ENCODE results near the gene PLD5. TPM values are rescaled to one million over a fixed set of nuclear protein-coding genes. Genes with fewer than 3 reads are reported as not detected.

PLD5 gene
- polyA plus RNA-seq, 1 of the 3 experiments (the other 2 are of a cell fraction), result 0.08 TPM

DNA sequence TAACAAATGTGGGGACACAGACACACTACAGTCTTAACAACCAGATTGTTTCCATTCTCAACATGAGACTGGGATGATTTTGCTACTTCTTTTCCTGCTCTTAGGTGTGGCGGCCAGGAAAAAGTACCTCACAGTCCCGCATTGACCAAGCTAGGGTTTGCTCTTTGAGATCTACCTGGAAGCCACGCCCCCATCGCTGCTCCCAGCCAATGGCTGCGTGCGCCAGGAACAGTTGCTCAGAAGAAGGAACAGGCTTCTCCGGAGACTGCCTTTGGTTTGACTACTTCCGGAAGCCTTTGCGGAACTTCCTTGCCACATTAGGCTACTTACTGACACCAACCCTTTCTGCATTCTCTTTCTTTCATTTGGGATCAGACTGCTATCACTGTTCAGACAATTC lies 44.2 kb upstream of the PLD5 start:
- H4K20me1 ChIP-seq (ENCODE audit: insufficient read depth), result no peaks in the 10 kb centered on the region
- ChIA-PET CTCF (no interaction called here), POLR2A (no interaction called here)
- TF ChIP-seq RFX5 (IDR thresholded peaks at IDR 0.05; ENCODE audit: low read length) (no peak), EZH2phosphoT487 (IDR thresholded peaks at IDR 0.05; ENCODE audit: borderline replicate concordance, low read depth) (no peak), TCF12 (IDR thresholded peaks at IDR 0.05) (no peak), YY1 (IDR thresholded peaks at IDR 0.05; ENCODE audit: low read depth) (no peak), NRF1 (IDR thresholded peaks at IDR 0.05; ENCODE audit: low read depth, low read length) (no peak), FOXM1 (IDR thresholded peaks at IDR 0.05; ENCODE audit: low read depth) (no peak), RXRA (IDR thresholded peaks at IDR 0.05; ENCODE audit: borderline replicate concordance, low read depth) (no peak), PBX3 (IDR thresholded peaks at IDR 0.05) (no peak), NFIC (IDR thresholded peaks at IDR 0.05; ENCODE audit: borderline replicate concordance) (no peak), ZBTB33 (IDR thresholded peaks at IDR 0.05; ENCODE audit: borderline replicate concordance, low read depth) (no peak), FOXJ3 (CRISPR knock-in tag; IDR thresholded peaks at IDR 0.05) (no peak), TEAD4 (IDR thresholded peaks at IDR 0.05; ENCODE audit: borderline replicate concordance, insufficient read depth) (no peak), JUND (IDR thresholded peaks at IDR 0.05) (no peak)
- TF ChIP-seq, protein P1, sequence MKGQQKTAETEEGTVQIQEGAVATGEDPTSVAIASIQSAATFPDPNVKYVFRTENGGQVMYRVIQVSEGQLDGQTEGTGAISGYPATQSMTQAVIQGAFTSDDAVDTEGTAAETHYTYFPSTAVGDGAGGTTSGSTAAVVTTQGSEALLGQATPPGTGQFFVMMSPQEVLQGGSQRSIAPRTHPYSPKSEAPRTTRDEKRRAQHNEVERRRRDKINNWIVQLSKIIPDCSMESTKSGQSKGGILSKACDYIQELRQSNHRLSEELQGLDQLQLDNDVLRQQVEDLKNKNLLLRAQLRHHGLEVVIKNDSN (IDR thresholded peaks at IDR 0.05; ENCODE audit: borderline replicate concordance, low read depth), result no peak
- no peak overlapping the region for H3K9ac ChIP-seq
- H3K27me3 ChIP-seq (ENCODE audit: insufficient read depth), result no peaks in the 10 kb centered on the region
- no peaks in the 10 kb centered on the region; the same call in 1 of the 2 replicates for H3K9me3 ChIP-seq
- WGBS (ENCODE audit: low lambda C conversion rate), result 65% methylated on average over 8 of the region's 9 CpGs
- H3K79me2 ChIP-seq (ENCODE audit: insufficient read depth), result no peaks in the 10 kb centered on the region
- no peak overlapping the region for H2AFZ ChIP-seq (ENCODE audit: low read depth)
- H3K27ac ChIP-seq (ENCODE audit: low read depth in 2 of 2, low read length in 1 of 2), result no peak overlapping the region
- no peak for DNase-seq
- H3K9me2 ChIP-seq, result no peaks in the 10 kb centered on the region
- H3K4me2 ChIP-seq, result no peak overlapping the region
- no peaks in the 10 kb centered on the region for H3F3A ChIP-seq (replicated peaks; ENCODE audit: insufficient read depth)
- H3K4me1 ChIP-seq (ENCODE audit: control insufficient read depth in 1 of 2, insufficient read depth in 2 of 2, low read depth in 1 of 2, low read length in 1 of 2), result no peaks in the 10 kb centered on the region
- H3K4me3 ChIP-seq (ENCODE audit: low read depth in 2 of 2, low read length in 1 of 2), result no peak overlapping the region
- H3K36me3 ChIP-seq (replicated peaks in 1 of 2; ENCODE audit: control insufficient read depth in 1 of 2, insufficient read depth in 2 of 2, low read length in 1 of 2), result no peaks in the 10 kb centered on the region

DNA sequence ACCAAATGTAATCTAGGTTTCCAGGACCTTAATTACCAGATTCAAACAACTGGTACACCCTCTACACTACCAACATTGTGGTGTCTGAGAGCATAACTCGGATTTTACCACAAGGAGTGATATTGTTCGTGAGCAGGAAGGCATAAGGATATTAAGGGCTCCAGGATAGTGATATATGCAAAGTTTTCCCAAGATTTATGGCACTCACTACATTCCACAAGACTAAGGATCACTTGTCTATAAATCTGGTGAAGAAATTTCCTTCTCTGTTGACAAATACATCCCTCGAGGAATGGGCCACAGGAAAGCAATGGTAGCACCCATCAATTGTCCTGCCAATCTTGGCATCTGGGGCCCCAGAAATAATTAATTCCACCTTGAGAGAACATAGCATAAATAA lies 43.1 kb upstream of the PLD5 start:
- Histone ChIP-seq H3K4me3 (ENCODE audit: low read depth in 2 of 2, low read length in 1 of 2) (no peak overlapping the region), H3K9me3 (no peaks in the 10 kb centered on the region; the same call in 1 of the 2 replicates), H3K27me3 (ENCODE audit: insufficient read depth) (no peaks in the 10 kb centered on the region), H2AFZ (ENCODE audit: low read depth) (no peak overlapping the region), H3K36me3 (replicated peaks in 1 of 2; ENCODE audit: control insufficient read depth in 1 of 2, insufficient read depth in 2 of 2, low read length in 1 of 2) (no peaks in the 10 kb centered on the region), H3K4me1 (ENCODE audit: control insufficient read depth in 1 of 2, insufficient read depth in 2 of 2, low read depth in 1 of 2, low read length in 1 of 2) (no peaks in the 10 kb centered on the region), H3K27ac (ENCODE audit: low read depth in 2 of 2, low read length in 1 of 2) (no peak overlapping the region), H3K79me2 (ENCODE audit: insufficient read depth) (no peaks in the 10 kb centered on the region), H3K9ac (no peak overlapping the region), H4K20me1 (ENCODE audit: insufficient read depth) (no peaks in the 10 kb centered on the region), H3F3A (replicated peaks; ENCODE audit: insufficient read depth) (no peaks in the 10 kb centered on the region), H3K9me2 (no peaks in the 10 kb centered on the region), H3K4me2 (no peak overlapping the region)
- 2% methylated on average over 3 of the region's 3 CpGs for WGBS (ENCODE audit: low lambda C conversion rate)
- DNase-seq, result no peak
- no peak for TF ChIP-seq YY1 (IDR thresholded peaks at IDR 0.05; ENCODE audit: low read depth)
- no peak for TF ChIP-seq FOXJ3 (CRISPR knock-in tag; IDR thresholded peaks at IDR 0.05)
- no peak for TF ChIP-seq EP300 (IDR thresholded peaks at IDR 0.05; ENCODE audit: borderline replicate concordance in 1 of 2, low read depth in 1 of 2, low read length in 1 of 2)
- TF ChIP-seq SMC3 (IDR thresholded peaks at IDR 0.05; ENCODE audit: low read depth, low read length), result no peak
- no peak for TF ChIP-seq CHD2 (IDR thresholded peaks at IDR 0.05; ENCODE audit: low read length, partially characterized antibody)
- TF ChIP-seq RCOR1 (IDR thresholded peaks at IDR 0.05; ENCODE audit: low read length), result no peak
- TF ChIP-seq RFX5 (IDR thresholded peaks at IDR 0.05; ENCODE audit: low read length), result no peak
- no peak for TF ChIP-seq ELF1 (IDR thresholded peaks at IDR 0.05)
- TF ChIP-seq GATA2 (CRISPR knock-in tag; IDR thresholded peaks at IDR 0.05), result no peak
- no peak for TF ChIP-seq NFIC (IDR thresholded peaks at IDR 0.05; ENCODE audit: borderline replicate concordance)
- no peak for TF ChIP-seq RAD21 (IDR thresholded peaks at IDR 0.05; ENCODE audit: low read length)
- ChIA-PET CTCF (no interaction called here), POLR2A (no interaction called here)
